ENCODE results near the gene LRP3.
"Not testable (repeated sequence)": the region's sequence is repeated elsewhere in the genome, so short reads cannot be mapped to it uniquely, and the experiment has no call there.

LRP3 gene

GRCh38 chr19:33208371-33208895 is 14.3 kb downstream of the LRP3 start:
- Histone ChIP-seq H3K9ac (ENCODE audit: low read length) (no peak overlapping the region), H3K79me2 (ENCODE audit: low read length) (no peaks in the 10 kb centered on the region), H3K27me3 (replicated peaks; ENCODE audit: insufficient read depth, low read length) (peaks cover 38% of the 10 kb centered on the region), H3K4me1 (ENCODE audit: low read length) (no peaks in the 10 kb centered on the region), H3F3A (ENCODE audit: insufficient read depth, low read length) (no peaks in the 10 kb centered on the region), H2AFZ (ENCODE audit: low read length) (no peak overlapping the region), H3K9me2 (replicated peaks; ENCODE audit: insufficient read depth, low read length) (no peaks in the 10 kb centered on the region), H3K4me2 (ENCODE audit: low read depth, low read length) (no peak overlapping the region), H4K20me1 (ENCODE audit: insufficient read depth, low read length) (no peaks in the 10 kb centered on the region), H3K9me3 (replicated peaks; ENCODE audit: insufficient read depth, low read length) (no peaks in the 10 kb centered on the region), H3K4me3 (ENCODE audit: low read length) (no peak overlapping the region), H3K27ac (ENCODE audit: low read length) (no peak overlapping the region), H3K36me3 (replicated peaks; ENCODE audit: insufficient read depth, low read length) (no peaks in the 10 kb centered on the region)
- TF ChIP-seq EZH2 (optimal IDR thresholded peaks at IDR 0.05; ENCODE audit: low read depth, low read length), result no peak
- no peak for TF ChIP-seq CTCF (IDR thresholded peaks at IDR 0.05; ENCODE audit: low read length)
- no peak for TF ChIP-seq EZH2phosphoT487 (IDR thresholded peaks at IDR 0.05; ENCODE audit: low read length)
- no peak for DNase-seq

DNA sequence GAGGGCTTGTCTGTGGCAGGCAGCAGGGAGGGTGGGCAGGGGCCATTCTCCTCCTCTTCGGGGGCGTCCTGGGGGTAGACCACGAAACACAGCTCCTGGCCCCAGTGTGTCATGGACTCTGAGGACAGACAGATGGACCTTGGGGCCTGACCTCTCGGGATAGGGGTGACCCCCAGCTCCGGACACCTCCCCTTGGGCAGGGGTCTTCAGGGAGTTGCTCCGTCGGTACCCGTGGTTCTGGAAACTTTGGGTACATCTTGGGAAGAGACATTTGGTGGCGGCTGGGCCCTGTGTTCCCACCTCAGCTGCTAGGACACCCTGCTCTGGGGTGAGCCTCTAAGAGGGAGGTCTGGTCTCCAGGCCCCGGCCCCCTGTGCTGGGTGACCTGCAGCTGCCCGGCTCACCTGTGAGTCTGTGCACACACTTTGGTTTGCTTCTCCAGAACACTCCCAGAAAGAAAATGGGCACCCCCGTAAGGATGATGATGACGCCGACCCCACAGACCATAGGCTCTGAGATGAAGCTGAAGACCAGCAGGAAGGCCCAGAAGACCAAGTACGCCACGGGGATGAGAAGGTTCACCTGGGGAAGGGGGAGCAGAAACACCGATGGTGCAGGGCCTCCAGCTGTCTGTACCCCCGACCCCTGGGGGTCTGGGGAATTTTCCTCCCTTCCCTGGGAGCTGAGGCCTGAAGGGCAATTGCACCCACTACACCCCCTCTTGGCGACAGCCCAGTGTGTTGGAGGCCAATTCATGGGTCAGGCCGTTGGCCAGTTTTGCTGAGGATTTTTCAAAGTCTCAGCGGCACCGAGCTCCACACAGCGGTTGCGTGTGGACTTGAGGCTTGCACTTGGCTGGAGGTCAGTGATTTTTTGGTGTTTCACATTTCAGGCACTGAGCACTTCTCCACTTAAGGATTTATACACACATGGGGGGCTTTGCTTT is 15.0 kb downstream of the LRP3 start:
- Histone ChIP-seq H3K9me3 (replicated peaks; ENCODE audit: insufficient read depth, low read length) (no peaks in the 10 kb centered on the region), H3K4me2 (ENCODE audit: low read depth, low read length) (no peak overlapping the region), H3K9ac (ENCODE audit: low read length) (no peak overlapping the region)

DNA sequence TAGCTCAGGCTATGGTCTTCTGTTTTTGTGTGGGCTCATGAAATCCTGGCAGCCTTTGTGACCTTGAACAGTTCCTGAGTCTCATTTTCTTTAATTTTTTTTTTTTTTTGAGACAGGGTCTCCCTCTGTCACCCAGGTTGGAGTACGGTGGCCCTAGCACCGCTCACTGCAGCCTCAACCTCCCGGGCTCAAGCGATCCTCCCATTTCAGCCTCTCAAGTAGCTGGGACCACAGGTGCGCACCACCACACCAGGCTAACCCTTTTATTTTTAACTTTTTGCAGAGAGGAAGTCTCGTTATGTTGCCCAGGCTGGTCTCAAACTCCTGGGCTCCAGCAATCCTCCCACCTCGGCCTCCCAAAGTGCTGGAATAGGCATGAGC is 15.7 kb downstream of the LRP3 start:
- H3K36me3 ChIP-seq (replicated peaks; ENCODE audit: insufficient read depth, low read length); H3K4me3 ChIP-seq (ENCODE audit: low read length); H3K27ac ChIP-seq (ENCODE audit: low read length); H3K4me1 ChIP-seq (ENCODE audit: low read length); H3K9me3 ChIP-seq (replicated peaks; ENCODE audit: insufficient read depth, low read length); H3K9ac ChIP-seq (ENCODE audit: low read length); DNase-seq; H3F3A ChIP-seq (ENCODE audit: insufficient read depth, low read length); H3K79me2 ChIP-seq (ENCODE audit: low read length); H4K20me1 ChIP-seq (ENCODE audit: insufficient read depth, low read length); H3K4me2 ChIP-seq (ENCODE audit: low read depth, low read length); H2AFZ ChIP-seq (ENCODE audit: low read length); H3K9me2 ChIP-seq (replicated peaks; ENCODE audit: insufficient read depth, low read length): not testable (repeated sequence)
- H3K27me3 ChIP-seq (replicated peaks; ENCODE audit: insufficient read depth, low read length), result peaks cover 52% of the 10 kb centered on the region

More for the DNA sequence above, 15.0 kb downstream of the LRP3 start:
- H3K27me3 ChIP-seq (replicated peaks; ENCODE audit: insufficient read depth, low read length), result peaks cover 46% of the 10 kb centered on the region
- no peaks in the 10 kb centered on the region for H4K20me1 ChIP-seq (ENCODE audit: insufficient read depth, low read length)
- H3K27ac ChIP-seq (ENCODE audit: low read length), result no peak overlapping the region
- DNase-seq, result no peak
- H3K4me1 ChIP-seq (ENCODE audit: low read length), result no peaks in the 10 kb centered on the region
- no peak overlapping the region for H2AFZ ChIP-seq (ENCODE audit: low read length)
- H3K9me2 ChIP-seq (replicated peaks; ENCODE audit: insufficient read depth, low read length), result no peaks in the 10 kb centered on the region
- no peak for TF ChIP-seq EZH2 (optimal IDR thresholded peaks at IDR 0.05; ENCODE audit: low read depth, low read length)
- TF ChIP-seq EZH2phosphoT487 (IDR thresholded peaks at IDR 0.05; ENCODE audit: low read length), result no peak
- no peaks in the 10 kb centered on the region for H3K79me2 ChIP-seq (ENCODE audit: low read length)
- H3F3A ChIP-seq (ENCODE audit: insufficient read depth, low read length), result no peaks in the 10 kb centered on the region
- no peak overlapping the region for H3K4me3 ChIP-seq (ENCODE audit: low read length)
- H3K36me3 ChIP-seq (replicated peaks; ENCODE audit: insufficient read depth, low read length), result no peaks in the 10 kb centered on the region

GRCh38 chr19:33210266-33210940 is 16.3 kb downstream of the LRP3 start:
- Histone ChIP-seq H3K4me3 (ENCODE audit: low read length) (no peak overlapping the region), H3K27ac (ENCODE audit: low read length) (no peak overlapping the region), H4K20me1 (ENCODE audit: insufficient read depth, low read length) (no peaks in the 10 kb centered on the region), H3K9ac (ENCODE audit: low read length) (no peak overlapping the region), H3K36me3 (replicated peaks; ENCODE audit: insufficient read depth, low read length) (no peaks in the 10 kb centered on the region), H3K9me3 (replicated peaks; ENCODE audit: insufficient read depth, low read length) (no peaks in the 10 kb centered on the region), H3K4me1 (ENCODE audit: low read length) (no peaks in the 10 kb centered on the region), H3K27me3 (replicated peaks; ENCODE audit: insufficient read depth, low read length) (peaks cover 52% of the 10 kb centered on the region), H3K4me2 (ENCODE audit: low read depth, low read length) (no peak overlapping the region), H3K79me2 (ENCODE audit: low read length) (no peaks in the 10 kb centered on the region), H3K9me2 (replicated peaks; ENCODE audit: insufficient read depth, low read length) (no peaks in the 10 kb centered on the region), H2AFZ (ENCODE audit: low read length) (no peak overlapping the region), H3F3A (ENCODE audit: insufficient read depth, low read length) (no peaks in the 10 kb centered on the region)
- no peak for DNase-seq
- TF ChIP-seq EZH2 (optimal IDR thresholded peaks at IDR 0.05; ENCODE audit: low read depth, low read length), result no peak
- TF ChIP-seq EZH2phosphoT487 (IDR thresholded peaks at IDR 0.05; ENCODE audit: low read length), result no peak
- no peak for TF ChIP-seq CTCF (IDR thresholded peaks at IDR 0.05; ENCODE audit: low read length)

Data from MM.1S (cell line).